KG1 (cell line): ENCODE results near the gene UBAC2.

Experiments
- DNase-seq: peaks from one replicate; lab custom pipeline; 2025; lab: John Stamatoyannopoulos, UW

The UBAC2 gene

GRCh38 chr13:99313501-99313900 lies 112.8 kb downstream of the UBAC2 start:
- no peak for DNase-seq

- DNase-seq: no peak
Observed at GRCh38 chr13:99313941-99314340, 113.3 kb downstream of the UBAC2 start.

GRCh38 chr13:99314640-99315176 lies 114.1 kb downstream of the UBAC2 start:
- no peak for DNase-seq

GRCh38 chr13:99315186-99315585 lies 114.5 kb downstream of the UBAC2 start:
- DNase-seq: no peak

- DNase-seq: no peak
Observed at GRCh38 chr13:99316224-99316623, 115.6 kb downstream of the UBAC2 start.

GRCh38 chr13:99316657-99317256 lies 116.1 kb downstream of the UBAC2 start:
- no peak for DNase-seq

- DNase-seq: peak; percentile 25
Observed at GRCh38 chr13:99320693-99321481, 120.2 kb downstream of the UBAC2 start.

- no peak for DNase-seq
Observed at GRCh38 chr13:99321709-99322108, 121.1 kb downstream of the UBAC2 start.

- no peak for DNase-seq
Observed at GRCh38 chr13:99322297-99323103, 121.8 kb downstream of the UBAC2 start.

GRCh38 chr13:99323488-99323887 lies 122.8 kb downstream of the UBAC2 start:
- no peak for DNase-seq

GRCh38 chr13:99326012-99326411 lies 125.4 kb downstream of the UBAC2 start:
- DNase-seq: no peak

GRCh38 chr13:99327126-99327525 lies 126.5 kb downstream of the UBAC2 start:
- no peak for DNase-seq

- DNase-seq: no peak
Observed at GRCh38 chr13:99327761-99328160, 127.1 kb downstream of the UBAC2 start.

GRCh38 chr13:99329477-99329876 lies 128.8 kb downstream of the UBAC2 start:
- no peak for DNase-seq

GRCh38 chr13:99330942-99331341 lies 130.3 kb downstream of the UBAC2 start:
- DNase-seq: no peak

- DNase-seq: no peak
Observed at GRCh38 chr13:99331881-99332293, 131.2 kb downstream of the UBAC2 start.

- DNase-seq: no peak
Observed at GRCh38 chr13:99332456-99332855, 131.8 kb downstream of the UBAC2 start.

- no peak for DNase-seq
Observed at GRCh38 chr13:99334221-99334620, 133.6 kb downstream of the UBAC2 start.

GRCh38 chr13:99335087-99335486 lies 134.4 kb downstream of the UBAC2 start:
- no peak for DNase-seq

GRCh38 chr13:99335603-99336002 lies 134.9 kb downstream of the UBAC2 start:
- no peak for DNase-seq

GRCh38 chr13:99339230-99339721 lies 138.6 kb downstream of the UBAC2 start:
- DNase-seq: no peak

GRCh38 chr13:99339736-99340397 lies 139.2 kb downstream of the UBAC2 start:
- no peak for DNase-seq
